ENCODE measurements around the gene AKT3.

- TF ChIP-seq CTCF (IDR thresholded peaks at IDR 0.05) = no peak
- no peak for TF ChIP-seq POLR2A (IDR thresholded peaks at IDR 0.05)
Observed at GRCh38 chr1:243821177-243821680, 28.8 kb downstream of the AKT3 start.

All from heart left ventricle (tissue), 13 donors.